GM12878 (cell line): ENCODE data around the gene CARD14. TPM values are rescaled to one million over a fixed set of nuclear protein-coding genes. Genes with fewer than 3 reads are reported as not detected.

Experiments
- polyA plus RNA-seq, 11 experiments: library from polyadenylated mRNA; depleted of rRNA in 4 of 11; unstranded in 6 of 11; stranded (reverse) in 5 of 11; fragments of >200 nt; fragmentation: Nextera tagmentation in 4 of 11; fragmentation: Illumina TruSeq in 1 of 11; extraction: Ambion mirVana in 4 of 11; extraction: Trizol in 1 of 11; gene quantifications; 1 replicate in 1 of 11; 2 replicates in 10 of 11; pipeline versions ENCODE4 v1.2.1 to v1.2.3, GENCODE V29; 2011 to 2016; ENCODE audit warnings: inconsistent platforms in 2 of 11, missing spikeins in 2 of 11, low read depth in 1 of 11
- small RNA-seq: library from RNA; depleted of rRNA; stranded (forward); fragments of <200 nt; gene quantifications from one replicate; pipeline ENCODE3, GENCODE V24; 2014
- total RNA-seq, 4 experiments: library from RNA; depleted of rRNA in 3 of 4; stranded (reverse); fragments of >200 nt in 3 of 4; fragmentation: Illumina TruSeq in 1 of 4; extraction: Trizol in 1 of 4; gene quantifications; 2 replicates each; pipeline versions ENCODE4 v1.2.1 to v1.2.3, GENCODE V29; 2013 to 2021

CARD14 gene
- total and polyA plus RNA-seq, 10 of the 15 experiments (the other 5 are each of a cell fraction or from before 2014, with no cell fraction given): 0.08 to 0.15 TPM; not detected in 8

Small RNA genes within 50 kb of the gene (small RNA-seq; reads per million reads assigned to genes)
- not detected for gene AC087741.2

Other genes starting within 250 kb of the CARD14 start
Only the 7 nearest of the 8 such genes appear.
- 0.05 and 0.06 TPM in 2 replicates for gene TBC1D16, start 134.2 kb upstream of the CARD14 start, total RNA-seq (2014; rRNA removed)
- 0.04 TPM in 1 of 2 replicates, not detected in the other for gene TBC1D16, start 134.2 kb upstream of the CARD14 start, total RNA-seq (2014; rRNA removed; fragmentation: Illumina TruSeq; extraction: Trizol)
- 0.10 and 0.13 TPM in 2 replicates for gene TBC1D16, start 134.2 kb upstream of the CARD14 start, total RNA-seq (2021)
- 0.06 and 0.11 TPM in 2 replicates for gene TBC1D16, start 134.2 kb upstream of the CARD14 start, polyA plus RNA-seq (2011; rRNA removed)
- gene TBC1D16, start 134.2 kb upstream of the CARD14 start, polyA plus RNA-seq (2014; fragmentation: Illumina TruSeq; extraction: Trizol): not detected in 2 replicates
- not detected for gene TBC1D16, start 134.2 kb upstream of the CARD14 start, polyA plus RNA-seq (2014; fragmentation: Nextera tagmentation; extraction: Ambion mirVana)
- gene TBC1D16, start 134.2 kb upstream of the CARD14 start, polyA plus RNA-seq (2014; rRNA removed): 0.01 TPM in 2 replicates
- gene TBC1D16, start 134.2 kb upstream of the CARD14 start, polyA plus RNA-seq (2016; fragmentation: Nextera tagmentation; extraction: Ambion mirVana): under 1 TPM; 0.05 to 0.13 TPM
- gene CCDC40, start 133.4 kb upstream of the CARD14 start, total RNA-seq (2014; rRNA removed): 0.06 TPM in 1 of 2 replicates, not detected in the other
- gene CCDC40, start 133.4 kb upstream of the CARD14 start, total RNA-seq (2014; rRNA removed; fragmentation: Illumina TruSeq; extraction: Trizol): not detected in 2 replicates
- not detected in 2 replicates for gene CCDC40, start 133.4 kb upstream of the CARD14 start, total RNA-seq (2021)
- 0.10 TPM in 1 of 2 replicates, not detected in the other for gene CCDC40, start 133.4 kb upstream of the CARD14 start, polyA plus RNA-seq (2011; rRNA removed)
- not detected in 2 replicates for gene CCDC40, start 133.4 kb upstream of the CARD14 start, polyA plus RNA-seq (2014; fragmentation: Illumina TruSeq; extraction: Trizol)
- not detected for gene CCDC40, start 133.4 kb upstream of the CARD14 start, polyA plus RNA-seq (2014; fragmentation: Nextera tagmentation; extraction: Ambion mirVana)
- not detected in 2 replicates for gene CCDC40, start 133.4 kb upstream of the CARD14 start, polyA plus RNA-seq (2014; rRNA removed)
- not detected for gene CCDC40, start 133.4 kb upstream of the CARD14 start, polyA plus RNA-seq (2016; fragmentation: Nextera tagmentation; extraction: Ambion mirVana)
- 5.6 and 6.5 TPM in 2 replicates for gene GAA, start 68.4 kb upstream of the CARD14 start, total RNA-seq (2014; rRNA removed)
- 1.4 and 2.5 TPM in 2 replicates for gene GAA, start 68.4 kb upstream of the CARD14 start, total RNA-seq (2014; rRNA removed; fragmentation: Illumina TruSeq; extraction: Trizol)
- 10.5 and 11.2 TPM in 2 replicates for gene GAA, start 68.4 kb upstream of the CARD14 start, total RNA-seq (2021)
- gene GAA, start 68.4 kb upstream of the CARD14 start, polyA plus RNA-seq (2011; rRNA removed): 0.53 and 0.81 TPM in 2 replicates
- gene GAA, start 68.4 kb upstream of the CARD14 start, polyA plus RNA-seq (2014; fragmentation: Illumina TruSeq; extraction: Trizol): 0.71 and 1.7 TPM in 2 replicates
- gene GAA, start 68.4 kb upstream of the CARD14 start, polyA plus RNA-seq (2014; fragmentation: Nextera tagmentation; extraction: Ambion mirVana): under 1 TPM; 0.18 to 0.40 TPM
- 7.8 and 9.1 TPM in 2 replicates for gene GAA, start 68.4 kb upstream of the CARD14 start, polyA plus RNA-seq (2014; rRNA removed)
- gene GAA, start 68.4 kb upstream of the CARD14 start, polyA plus RNA-seq (2016; fragmentation: Nextera tagmentation; extraction: Ambion mirVana): 1 to 10 TPM; 7.3 to 8.3 TPM
- 93.1 and 100.0 TPM in 2 replicates for gene EIF4A3, start 22.9 kb upstream of the CARD14 start, total RNA-seq (2014; rRNA removed)
- gene EIF4A3, start 22.9 kb upstream of the CARD14 start, total RNA-seq (2014; rRNA removed; fragmentation: Illumina TruSeq; extraction: Trizol): 84.8 and 101 TPM in 2 replicates
- 113 and 114 TPM in 2 replicates for gene EIF4A3, start 22.9 kb upstream of the CARD14 start, total RNA-seq (2021)
- gene EIF4A3, start 22.9 kb upstream of the CARD14 start, polyA plus RNA-seq (2011; rRNA removed): 128 and 135 TPM in 2 replicates
- 91.3 and 98.2 TPM in 2 replicates for gene EIF4A3, start 22.9 kb upstream of the CARD14 start, polyA plus RNA-seq (2014; fragmentation: Illumina TruSeq; extraction: Trizol)
- 100 to 1,000 TPM in 1 of 2 experiments, 10 to 100 TPM in 1; 53.3 to 106 TPM for gene EIF4A3, start 22.9 kb upstream of the CARD14 start, polyA plus RNA-seq (2014; fragmentation: Nextera tagmentation; extraction: Ambion mirVana)
- 91.5 and 93.4 TPM in 2 replicates for gene EIF4A3, start 22.9 kb upstream of the CARD14 start, polyA plus RNA-seq (2014; rRNA removed)
- 100 to 1,000 TPM; 217 to 225 TPM for gene EIF4A3, start 22.9 kb upstream of the CARD14 start, polyA plus RNA-seq (2016; fragmentation: Nextera tagmentation; extraction: Ambion mirVana)
- 4.4 and 4.5 TPM in 2 replicates for gene SGSH, start 50.3 kb downstream of the CARD14 start, total RNA-seq (2014; rRNA removed)
- 3.4 and 3.9 TPM in 2 replicates for gene SGSH, start 50.3 kb downstream of the CARD14 start, total RNA-seq (2014; rRNA removed; fragmentation: Illumina TruSeq; extraction: Trizol)
- 12.0 and 16.0 TPM in 2 replicates for gene SGSH, start 50.3 kb downstream of the CARD14 start, total RNA-seq (2021)
- 5.8 and 6.2 TPM in 2 replicates for gene SGSH, start 50.3 kb downstream of the CARD14 start, polyA plus RNA-seq (2011; rRNA removed)
- gene SGSH, start 50.3 kb downstream of the CARD14 start, polyA plus RNA-seq (2014; fragmentation: Illumina TruSeq; extraction: Trizol): 4.5 and 5.7 TPM in 2 replicates
- gene SGSH, start 50.3 kb downstream of the CARD14 start, polyA plus RNA-seq (2014; fragmentation: Nextera tagmentation; extraction: Ambion mirVana): 1 to 10 TPM in 1 of 2 experiments, under 1 TPM in 1; 0.13 to 1.3 TPM
- 10.2 and 12.9 TPM in 2 replicates for gene SGSH, start 50.3 kb downstream of the CARD14 start, polyA plus RNA-seq (2014; rRNA removed)
- 10 to 100 TPM; 14.0 to 17.2 TPM for gene SGSH, start 50.3 kb downstream of the CARD14 start, polyA plus RNA-seq (2016; fragmentation: Nextera tagmentation; extraction: Ambion mirVana)
- 2.1 and 3.3 TPM in 2 replicates for gene SLC26A11, start 50.4 kb downstream of the CARD14 start, total RNA-seq (2014; rRNA removed)
- 0.46 and 0.54 TPM in 2 replicates for gene SLC26A11, start 50.4 kb downstream of the CARD14 start, total RNA-seq (2014; rRNA removed; fragmentation: Illumina TruSeq; extraction: Trizol)
- 1.5 and 2.2 TPM in 2 replicates for gene SLC26A11, start 50.4 kb downstream of the CARD14 start, total RNA-seq (2021)
- gene SLC26A11, start 50.4 kb downstream of the CARD14 start, polyA plus RNA-seq (2011; rRNA removed): 0.36 and 0.65 TPM in 2 replicates
- gene SLC26A11, start 50.4 kb downstream of the CARD14 start, polyA plus RNA-seq (2014; fragmentation: Illumina TruSeq; extraction: Trizol): 0.22 and 0.73 TPM in 2 replicates
- gene SLC26A11, start 50.4 kb downstream of the CARD14 start, polyA plus RNA-seq (2014; fragmentation: Nextera tagmentation; extraction: Ambion mirVana): under 1 TPM in 1 of 2 experiments, not detected in 1; 0.05 TPM
- gene SLC26A11, start 50.4 kb downstream of the CARD14 start, polyA plus RNA-seq (2014; rRNA removed): 4.1 TPM in 2 replicates
- gene SLC26A11, start 50.4 kb downstream of the CARD14 start, polyA plus RNA-seq (2016; fragmentation: Nextera tagmentation; extraction: Ambion mirVana): 1 to 10 TPM; 1.2 to 2.2 TPM
- 84.7 and 105 TPM in 2 replicates for gene RNF213, start 90.8 kb downstream of the CARD14 start, total RNA-seq (2014; rRNA removed)
- gene RNF213, start 90.8 kb downstream of the CARD14 start, total RNA-seq (2014; rRNA removed; fragmentation: Illumina TruSeq; extraction: Trizol): 54.8 and 60.3 TPM in 2 replicates
- gene RNF213, start 90.8 kb downstream of the CARD14 start, total RNA-seq (2021): 129 and 145 TPM in 2 replicates
- 58.2 and 76.8 TPM in 2 replicates for gene RNF213, start 90.8 kb downstream of the CARD14 start, polyA plus RNA-seq (2011; rRNA removed)
- gene RNF213, start 90.8 kb downstream of the CARD14 start, polyA plus RNA-seq (2014; fragmentation: Illumina TruSeq; extraction: Trizol): 97.1 and 113 TPM in 2 replicates
- 10 to 100 TPM; 18.6 to 23.6 TPM for gene RNF213, start 90.8 kb downstream of the CARD14 start, polyA plus RNA-seq (2014; fragmentation: Nextera tagmentation; extraction: Ambion mirVana)
- 79.3 and 95.1 TPM in 2 replicates for gene RNF213, start 90.8 kb downstream of the CARD14 start, polyA plus RNA-seq (2014; rRNA removed)
- gene RNF213, start 90.8 kb downstream of the CARD14 start, polyA plus RNA-seq (2016; fragmentation: Nextera tagmentation; extraction: Ambion mirVana): 10 to 100 TPM; 52.4 to 53.6 TPM